DND-41 (cell line): ENCODE results near the gene RPS27L.

Source experiments
- ATAC-seq: fragments of 200-7000 bp; cut with Tn5 transposase; 3 replicates; pipeline ENCODE4 v1.9.1; 2021; ENCODE audit warnings: low read depth; ENCODE audit not compliant: insufficient read depth
- DNase-seq: peaks from one replicate; pipeline ENCODE4 v3.0.0-alpha.2; 2020
- H2AFZ ChIP-seq: 2 replicates; pipeline ENCODE4 v1.6.0; 2012; ENCODE audit warnings: low read depth, low read length
- H3K27ac ChIP-seq: 2 replicates; pipeline ENCODE4 v1.5.1; 2012; ENCODE audit warnings: low read length, inconsistent platforms
- H3K27me3 ChIP-seq: fragments of 200-600 bp; sonication (generic); 2 replicates; pipeline ENCODE4 v1.6.0; 2012; ENCODE audit warnings: low read length, mild to moderate bottlenecking, inconsistent platforms; ENCODE audit not compliant: insufficient read depth, poor library complexity
- H3K36me3 ChIP-seq: 2 replicates; pipeline ENCODE4 v1.5.1; 2012; ENCODE audit warnings: low read length, inconsistent platforms; ENCODE audit not compliant: insufficient read depth
- H3K4me1 ChIP-seq: 2 replicates; pipeline ENCODE4 v1.5.1; 2012; ENCODE audit warnings: mild to moderate bottlenecking, low read length; ENCODE audit not compliant: insufficient read depth
- H3K4me2 ChIP-seq: 2 replicates; pipeline ENCODE4 v1.6.0; 2012; ENCODE audit warnings: mild to moderate bottlenecking, moderate library complexity, low read length, inconsistent platforms; ENCODE audit not compliant: insufficient read depth
- H3K4me3 ChIP-seq, 2 experiments: fragments of 200-600 bp in 1 of 2; shearing (Covaris generic) in 1 of 2; 2 replicates each; pipeline ENCODE4 v1.5.1; 2012 to 2016; ENCODE audit warnings: inconsistent platforms in 2 of 2, low read length in 2 of 2, mild to moderate bottlenecking in 2 of 2, low read depth in 1 of 2, moderate library complexity in 1 of 2
- H3K79me2 ChIP-seq: 2 replicates; pipeline ENCODE4 v1.6.0; 2012; ENCODE audit warnings: low read length, inconsistent platforms; ENCODE audit not compliant: insufficient read depth
- H3K9ac ChIP-seq: 2 replicates; pipeline ENCODE4 v1.6.0; 2012; ENCODE audit warnings: low read depth, mild to moderate bottlenecking, inconsistent platforms, low read length, moderate library complexity
- H3K9me3 ChIP-seq: 2 replicates; pipeline ENCODE4 v1.5.1; 2012; ENCODE audit warnings: low read length, moderate library complexity, mild to moderate bottlenecking, inconsistent platforms; ENCODE audit not compliant: insufficient read depth, severe bottlenecking
- H4K20me1 ChIP-seq: 2 replicates; pipeline ENCODE4 v1.6.0; 2012; ENCODE audit warnings: low read length; ENCODE audit not compliant: insufficient read depth
- CTCF ChIP-seq: IDR thresholded peaks from 2 replicates; pipeline ENCODE4 v1.5.1; 2012; ENCODE audit warnings: borderline replicate concordance, low read length, moderate library complexity, mild to moderate bottlenecking; ENCODE audit not compliant: poor library complexity, severe bottlenecking; ENCODE audit errors: extremely low read depth
- EZH2 ChIP-seq: IDR thresholded peaks from 3 replicates; pipeline ENCODE4 v1.6.1; 2012; ENCODE audit warnings: borderline replicate concordance, low read depth, mild to moderate bottlenecking, moderate library complexity, low read length, inconsistent platforms; ENCODE audit not compliant: severe bottlenecking

RPS27L gene

GRCh38 chr15:63176302-63176701 is 19.0 kb upstream of the RPS27L start:
- Histone ChIP-seq H4K20me1 (no peaks in the 10 kb centered on the region), H3K4me1 (no peaks in the 10 kb centered on the region), H3K9ac (no peak overlapping the region), H3K36me3 (no peaks in the 10 kb centered on the region), H3K79me2 (no peaks in the 10 kb centered on the region), H3K9me3 (no peaks in the 10 kb centered on the region), H2AFZ (no peak overlapping the region), H3K4me3 (no peak overlapping the region), H3K27ac (no peak overlapping the region), H3K27me3 (no peaks in the 10 kb centered on the region), H3K4me2 (no peak overlapping the region)
- ATAC-seq (no peak), DNase-seq (no peak)
- no peak for TF ChIP-seq EZH2
- TF ChIP-seq CTCF, result no peak

- H3K9ac ChIP-seq, result no peak overlapping the region
- DNase-seq, result no peak
- no peak overlapping the region for H3K4me3 ChIP-seq
- H3K4me1 ChIP-seq, result no peaks in the 10 kb centered on the region
- no peaks in the 10 kb centered on the region for H3K79me2 ChIP-seq
- no peaks in the 10 kb centered on the region for H3K36me3 ChIP-seq
- H3K4me2 ChIP-seq, result no peak overlapping the region
- no peak for ATAC-seq
- H3K9me3 ChIP-seq, result no peaks in the 10 kb centered on the region
- no peak for TF ChIP-seq EZH2
- no peak for TF ChIP-seq CTCF
- no peak overlapping the region for H2AFZ ChIP-seq
- no peaks in the 10 kb centered on the region for H3K27me3 ChIP-seq
- H4K20me1 ChIP-seq, result no peaks in the 10 kb centered on the region
- no peak overlapping the region for H3K27ac ChIP-seq
Observed at GRCh38 chr15:63172851-63173451, 15.7 kb upstream of the RPS27L start.

GRCh38 chr15:63172376-63172775 is 15.1 kb upstream of the RPS27L start:
- Histone ChIP-seq H3K27ac (no peak overlapping the region), H2AFZ (no peak overlapping the region), H3K4me2 (no peak overlapping the region), H3K27me3 (no peaks in the 10 kb centered on the region), H3K4me3 (no peak overlapping the region), H3K4me1 (no peaks in the 10 kb centered on the region), H3K36me3 (no peaks in the 10 kb centered on the region), H3K9ac (no peak overlapping the region), H4K20me1 (no peaks in the 10 kb centered on the region), H3K79me2 (no peaks in the 10 kb centered on the region), H3K9me3 (no peaks in the 10 kb centered on the region)
- DNase-seq (no peak), ATAC-seq (no peak)
- TF ChIP-seq CTCF, result no peak
- TF ChIP-seq EZH2, result no peak

- no peaks in the 10 kb centered on the region for H3K27me3 ChIP-seq
- no peak overlapping the region for H2AFZ ChIP-seq
- no peaks in the 10 kb centered on the region for H4K20me1 ChIP-seq
- H3K27ac ChIP-seq, result no peak overlapping the region
- H3K36me3 ChIP-seq, result no peaks in the 10 kb centered on the region
- H3K9ac ChIP-seq, result no peak overlapping the region
- no peak overlapping the region for H3K4me3 ChIP-seq
- no peak for ATAC-seq
- TF ChIP-seq CTCF (no peak), EZH2 (no peak)
- H3K9me3 ChIP-seq, result no peaks in the 10 kb centered on the region
- H3K79me2 ChIP-seq, result no peaks in the 10 kb centered on the region
- no peaks in the 10 kb centered on the region for H3K4me1 ChIP-seq
- no peak overlapping the region for H3K4me2 ChIP-seq
- DNase-seq, result no peak
Observed at GRCh38 chr15:63169788-63170187, 12.5 kb upstream of the RPS27L start.
